ENCODE data around the gene SH3TC2. TPM values are rescaled to one million over a fixed set of nuclear protein-coding genes. Genes with fewer than 3 reads are reported as not detected.
A peak's percentile ranks its signal among the peaks of the same experiment; 100 is the strongest.

The SH3TC2 gene
- total RNA-seq: under 1 TPM; 0.27 to 0.75 TPM
- polyA plus RNA-seq (2013, experiment 1 of 2): 0.53 TPM
- 0.21 TPM for polyA plus RNA-seq (2013, experiment 2 of 2)
- long read RNA-seq, experiment 1: 0 reads
- long read RNA-seq, experiment 2: 0 reads
- long read RNA-seq, experiment 3: 0 reads
- long read RNA-seq, experiment 4: 0 reads

- peak; percentile 94 for DNase-seq
- no peak within 1 kb of the TSS for H3K4me3 ChIP-seq (ENCODE audit: low read length)
- WGBS, 2 experiments (ENCODE audit: insufficient coverage in 1 of 2, insufficient read length in 1 of 2): 27 to 40% methylated on average over 1 to 9 of the region's 9 CpGs
- no peak within 1 kb of the TSS for H3K9ac ChIP-seq (ENCODE audit: extremely low read depth, low read length, poor library complexity, severe bottlenecking)
- TF ChIP-seq CTCF (conservative IDR thresholded peaks at IDR 0.05): no peak
- H3K4me1 ChIP-seq (ENCODE audit: control insufficient read depth, insufficient read depth, low read length): peaks cover 7% of the 10 kb centered on the region
- no peaks in the 10 kb centered on the region for H3K36me3 Mint-ChIP-seq (ENCODE audit: low read depth)
- peak within 1 kb of the TSS; percentile 69 for H3K27ac ChIP-seq (ENCODE audit: low read depth, low read length)
- H3K4me1 Mint-ChIP-seq: peaks cover 14% of the 10 kb centered on the region
- no peak within 1 kb of the TSS for H3K4me3 Mint-ChIP-seq
- H3K36me3 ChIP-seq (ENCODE audit: control insufficient read depth, insufficient read depth, low read length): no peaks in the 10 kb centered on the region
- H3K27me3 ChIP-seq (ENCODE audit: control insufficient read depth, insufficient read depth, low read length, poor library complexity, severe bottlenecking): no peaks in the 10 kb centered on the region
- peaks cover 2% of the 10 kb centered on the region for H3K27me3 Mint-ChIP-seq (ENCODE audit: insufficient read depth)
- H3K27ac Mint-ChIP-seq: peak within 1 kb of the TSS; percentile 66
- H3K9me3 Mint-ChIP-seq: peaks cover 3% of the 10 kb centered on the region
- H3K9me3 ChIP-seq (ENCODE audit: control insufficient read depth, low read length): peaks cover 6% of the 10 kb centered on the region
Observed at GRCh38 chr5:149063017-149063687, at the start of gene SH3TC2. Gene SH3TC2 (minus strand): TSS chr5:149063062. CDS start chr5:149063022, 40 bp downstream.

- no peak for TF ChIP-seq CTCF (conservative IDR thresholded peaks at IDR 0.05)
- Mint-ChIP-seq H3K9me3 (no peaks in the 10 kb centered on the region), H3K4me1 (no peaks in the 10 kb centered on the region), H3K27ac (no peak overlapping the region), H3K36me3 (ENCODE audit: low read depth) (no peaks in the 10 kb centered on the region), H3K4me3 (no peak overlapping the region), H3K27me3 (ENCODE audit: insufficient read depth) (peaks cover 16% of the 10 kb centered on the region)
- H3K36me3 ChIP-seq (ENCODE audit: control insufficient read depth, insufficient read depth, low read length): no peaks in the 10 kb centered on the region
- no peak overlapping the region for H3K9ac ChIP-seq (ENCODE audit: extremely low read depth, low read length, poor library complexity, severe bottlenecking)
- no peak overlapping the region for H3K27ac ChIP-seq (ENCODE audit: low read depth, low read length)
- no peaks in the 10 kb centered on the region for H3K4me1 ChIP-seq (ENCODE audit: control insufficient read depth, insufficient read depth, low read length)
- no peaks in the 10 kb centered on the region for H3K9me3 ChIP-seq (ENCODE audit: control insufficient read depth, low read length)
- peaks cover 20% of the 10 kb centered on the region for H3K27me3 ChIP-seq (ENCODE audit: control insufficient read depth, insufficient read depth, low read length, poor library complexity, severe bottlenecking)
- H3K4me3 ChIP-seq (ENCODE audit: low read length): no peak overlapping the region
- DNase-seq: no peak
- WGBS, 2 experiments (ENCODE audit: insufficient coverage in 1 of 2, insufficient read length in 1 of 2): 92 to 95% methylated on average over 2 to 4 of the region's 4 CpGs
Observed at GRCh38 chr5:149110406-149110805, 47.5 kb upstream of the SH3TC2 start.

- Mint-ChIP-seq H3K27me3 (ENCODE audit: insufficient read depth) (peaks cover 21% of the 10 kb centered on the region), H3K9me3 (no peaks in the 10 kb centered on the region), H3K36me3 (ENCODE audit: low read depth) (no peaks in the 10 kb centered on the region), H3K4me1 (no peaks in the 10 kb centered on the region), H3K4me3 (no peak overlapping the region), H3K27ac (no peak overlapping the region)
- Histone ChIP-seq H3K27ac (ENCODE audit: low read depth, low read length) (no peak overlapping the region), H3K4me1 (ENCODE audit: control insufficient read depth, insufficient read depth, low read length) (no peaks in the 10 kb centered on the region), H3K9me3 (ENCODE audit: control insufficient read depth, low read length) (no peaks in the 10 kb centered on the region), H3K4me3 (ENCODE audit: low read length) (no peak overlapping the region), H3K36me3 (ENCODE audit: control insufficient read depth, insufficient read depth, low read length) (no peaks in the 10 kb centered on the region), H3K27me3 (ENCODE audit: control insufficient read depth, insufficient read depth, low read length, poor library complexity, severe bottlenecking) (peaks cover 28% of the 10 kb centered on the region), H3K9ac (ENCODE audit: extremely low read depth, low read length, poor library complexity, severe bottlenecking) (no peak overlapping the region)
- DNase-seq: no peak
- no peak for TF ChIP-seq CTCF (conservative IDR thresholded peaks at IDR 0.05)
- 84 to 94% methylated on average over 2 of the region's 2 CpGs for WGBS, 2 experiments (ENCODE audit: insufficient coverage in 1 of 2, insufficient read length in 1 of 2)
Observed at GRCh38 chr5:149108651-149109280, 45.9 kb upstream of the SH3TC2 start.

Data from endodermal cell (in vitro differentiated cells).